Measurements from ENCODE around the gene SHMT2. TPM values are rescaled to one million over a fixed set of nuclear protein-coding genes. Genes with fewer than 3 reads are reported as not detected.

Gene SHMT2
- total and polyA plus RNA-seq, 2 of the 13 experiments (the other 11 are each of a cell fraction or from before 2014, with no cell fraction given): 181 to 393 TPM

DNA sequence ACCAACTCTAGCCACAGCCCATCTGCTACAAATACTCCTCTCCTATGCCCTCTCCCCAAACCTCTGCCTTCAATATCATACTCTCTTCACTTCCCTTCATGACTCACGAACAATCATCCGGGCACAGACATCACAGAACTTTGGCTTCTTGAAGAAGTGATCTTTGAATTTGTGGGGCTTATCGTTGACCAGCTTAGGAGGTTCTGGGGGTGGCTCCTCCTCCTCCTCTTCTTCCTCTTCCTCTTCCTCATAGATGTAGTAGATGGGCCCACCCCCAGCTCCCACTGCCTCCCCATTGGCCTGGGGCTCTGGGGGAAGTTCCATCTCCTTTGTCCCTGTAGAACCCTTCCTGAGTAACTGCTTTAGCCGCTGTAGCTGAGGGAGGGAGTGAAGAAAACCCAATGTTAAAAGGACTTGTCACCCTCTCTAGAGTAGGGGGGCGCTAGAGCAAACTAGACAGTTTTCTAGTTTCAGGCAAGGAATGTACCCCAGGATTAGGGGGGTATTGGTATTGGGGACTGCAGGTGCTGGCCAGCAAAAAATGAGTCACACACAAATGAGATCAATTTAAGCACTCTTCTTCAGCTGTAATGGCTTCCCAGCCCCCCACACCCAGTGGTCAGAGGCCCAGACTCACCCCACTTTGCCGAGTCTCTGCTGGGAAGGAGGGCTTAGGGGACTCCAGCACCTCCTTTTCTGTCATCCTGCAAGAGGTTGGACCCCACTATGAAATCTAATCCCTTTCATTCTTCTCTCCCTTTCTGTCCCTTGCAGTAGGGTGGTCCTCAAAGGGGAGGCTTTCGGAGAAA is 19.6 kb downstream of the SHMT2 start (continued):
- TF ChIP-seq, protein P1, sequence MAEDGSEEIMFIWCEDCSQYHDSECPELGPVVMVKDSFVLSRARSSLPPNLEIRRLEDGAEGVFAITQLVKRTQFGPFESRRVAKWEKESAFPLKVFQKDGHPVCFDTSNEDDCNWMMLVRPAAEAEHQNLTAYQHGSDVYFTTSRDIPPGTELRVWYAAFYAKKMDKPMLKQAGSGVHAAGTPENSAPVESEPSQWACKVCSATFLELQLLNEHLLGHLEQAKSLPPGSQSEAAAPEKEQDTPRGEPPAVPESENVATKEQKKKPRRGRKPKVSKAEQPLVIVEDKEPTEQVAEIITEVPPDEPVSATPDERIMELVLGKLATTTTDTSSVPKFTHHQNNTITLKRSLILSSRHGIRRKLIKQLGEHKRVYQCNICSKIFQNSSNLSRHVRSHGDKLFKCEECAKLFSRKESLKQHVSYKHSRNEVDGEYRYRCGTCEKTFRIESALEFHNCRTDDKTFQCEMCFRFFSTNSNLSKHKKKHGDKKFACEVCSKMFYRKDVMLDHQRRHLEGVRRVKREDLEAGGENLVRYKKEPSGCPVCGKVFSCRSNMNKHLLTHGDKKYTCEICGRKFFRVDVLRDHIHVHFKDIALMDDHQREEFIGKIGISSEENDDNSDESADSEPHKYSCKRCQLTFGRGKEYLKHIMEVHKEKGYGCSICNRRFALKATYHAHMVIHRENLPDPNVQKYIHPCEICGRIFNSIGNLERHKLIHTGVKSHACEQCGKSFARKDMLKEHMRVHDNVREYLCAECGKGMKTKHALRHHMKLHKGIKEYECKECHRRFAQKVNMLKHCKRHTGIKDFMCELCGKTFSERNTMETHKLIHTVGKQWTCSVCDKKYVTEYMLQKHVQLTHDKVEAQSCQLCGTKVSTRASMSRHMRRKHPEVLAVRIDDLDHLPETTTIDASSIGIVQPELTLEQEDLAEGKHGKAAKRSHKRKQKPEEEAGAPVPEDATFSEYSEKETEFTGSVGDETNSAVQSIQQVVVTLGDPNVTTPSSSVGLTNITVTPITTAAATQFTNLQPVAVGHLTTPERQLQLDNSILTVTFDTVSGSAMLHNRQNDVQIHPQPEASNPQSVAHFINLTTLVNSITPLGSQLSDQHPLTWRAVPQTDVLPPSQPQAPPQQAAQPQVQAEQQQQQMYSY (CRISPR knock-in tag; IDR thresholded peaks at IDR 0.05): no peak
- TF ChIP-seq CEBPG (CRISPR knock-in tag; IDR thresholded peaks at IDR 0.05): no peak

DNA sequence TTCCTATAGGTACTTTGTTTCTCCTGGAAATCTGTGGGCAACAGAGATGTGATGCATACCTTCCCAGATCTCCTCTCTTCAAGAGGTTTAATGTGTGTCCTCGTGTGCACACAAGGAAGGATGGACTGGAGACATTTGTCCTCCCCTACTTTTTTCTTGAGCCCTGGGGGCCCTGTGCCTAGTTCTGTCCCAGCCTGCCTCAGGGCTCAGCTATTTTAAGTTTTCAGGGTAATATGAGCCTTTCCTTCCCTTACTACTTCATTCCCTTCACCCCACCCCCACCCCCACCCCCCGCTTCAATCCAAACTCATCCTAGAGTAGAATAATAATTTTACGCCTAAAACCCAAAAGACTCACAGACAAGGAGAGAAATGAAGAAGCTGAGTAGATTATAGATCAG is 21.0 kb downstream of the SHMT2 start:
- no peak overlapping the region for H3K27ac ChIP-seq (ENCODE audit: extremely low read length, insufficient read depth, low read length)
- intact Hi-C loops (cut with micrococcal nuclease; ENCODE audit: unreplicated experiment) (no loop called here), in situ Hi-C loops (cut with HindIII; ENCODE audit: extremely low pct_ligation_motif_present, low pct_unique_long_range_greater_than_20kb) (no loop called here)
- 82% methylated on average over 3 of the region's 3 CpGs for whole genome bisulfite sequencing (ENCODE audit: low lambda C conversion rate)
- no peaks in the 10 kb centered on the region for H3K27me3 ChIP-seq (ENCODE audit: control insufficient read depth in 1 of 2, insufficient read depth in 2 of 2, low read length in 2 of 2)
- ChIA-PET CTCF (ENCODE audit: low intra/inter-chr PET ratio, low total read pairs) (no interaction called here), POLR2A (no interaction called here)
- DNase-seq (ENCODE audit: low spot score) (no peak), FAIRE-seq (no peak), ATAC-seq (no peak)
- peaks cover 0 to 1% of the 10 kb centered on the region in 2 experiments; a peak in 1 of 5 replicates for H3K36me3 ChIP-seq (replicated peaks in 1 of 2; ENCODE audit: control insufficient read depth in 1 of 2, insufficient read depth in 2 of 2, low read length in 2 of 2)
- H3K9me3 ChIP-seq (ENCODE audit: low read length): no peaks in the 10 kb centered on the region
- no TSS peak for BruUV-seq (replicated peaks)
- H3K4me1 ChIP-seq (ENCODE audit: insufficient read depth, low read length): peaks cover 3% of the 10 kb centered on the region; the same call in 1 of the 2 replicates
- H4K20me1 ChIP-seq (ENCODE audit: insufficient read depth, low read length): no peaks in the 10 kb centered on the region
- no peak overlapping the region for H3K9ac ChIP-seq (ENCODE audit: insufficient read depth, low read depth, low read length)
- no peak for TF ChIP-seq NFE2 (CRISPR knock-in tag; IDR thresholded peaks at IDR 0.05)
- TF ChIP-seq RNF2 (conservative IDR thresholded peaks at IDR 0.05; ENCODE audit: low read depth): no peak
- no peak for TF ChIP-seq ARID2 (CRISPR knock-in tag; IDR thresholded peaks at IDR 0.05; ENCODE audit: borderline replicate concordance)
- TF ChIP-seq PHF21A (CRISPR knock-in tag; IDR thresholded peaks at IDR 0.05): no peak
- no peak for TF ChIP-seq ZNF678 (CRISPR knock-in tag; IDR thresholded peaks at IDR 0.05)
- TF ChIP-seq ZNF83 (CRISPR knock-in tag; IDR thresholded peaks at IDR 0.05; ENCODE audit: borderline replicate concordance): no peak
- TF ChIP-seq ZBTB21 (CRISPR knock-in tag; IDR thresholded peaks at IDR 0.05): no peak
- no peak for TF ChIP-seq ZNF558 (CRISPR knock-in tag; IDR thresholded peaks at IDR 0.05; ENCODE audit: borderline replicate concordance)
- TF ChIP-seq SAP130 (CRISPR knock-in tag; IDR thresholded peaks at IDR 0.05; ENCODE audit: low read depth): no peak
- no peak for TF ChIP-seq ZFP41 (CRISPR knock-in tag; IDR thresholded peaks at IDR 0.05; ENCODE audit: borderline replicate concordance)
- no peak for TF ChIP-seq ZNF782 (CRISPR knock-in tag; IDR thresholded peaks at IDR 0.05; ENCODE audit: borderline replicate concordance)
- no peak overlapping the region for H2AFZ ChIP-seq (ENCODE audit: low read length)
- no peak overlapping the region for H3K4me2 ChIP-seq (ENCODE audit: low read depth, low read length)
- no peaks in the 10 kb centered on the region for H3K79me2 ChIP-seq (ENCODE audit: insufficient read depth, low read length)
- H3K4me3 ChIP-seq (replicated peaks in 1 of 3; ENCODE audit: insufficient read depth in 1 of 3, low read depth in 2 of 3, low read length in 3 of 3): no peak overlapping the region

All from HepG2 (cell line).